Measurements from ENCODE around the gene PADI4.
A peak's percentile ranks its signal among the peaks of the same experiment; 100 is the strongest.
"Not testable (repeated sequence)": the region's sequence is repeated elsewhere in the genome, so short reads cannot be mapped to it uniquely, and the experiment has no call there.

PADI4 gene

GRCh38 chr1:17397910-17398695 lies 90.1 kb downstream of the PADI4 start:
- DNase-seq (ENCODE audit: low read depth) = no peak

- no peak for DNase-seq (ENCODE audit: low read depth)
Observed at GRCh38 chr1:17400725-17401341, 92.8 kb downstream of the PADI4 start.

GRCh38 chr1:17401841-17402240 lies 93.8 kb downstream of the PADI4 start:
- DNase-seq (ENCODE audit: low read depth) = no peak

- no peak for DNase-seq (ENCODE audit: low read depth)
Observed at GRCh38 chr1:17403081-17403480, 95.1 kb downstream of the PADI4 start.

GRCh38 chr1:17404034-17404684 lies 96.2 kb downstream of the PADI4 start:
- no peak for DNase-seq (ENCODE audit: low read depth)

- DNase-seq (ENCODE audit: low read depth) = no peak
Observed at GRCh38 chr1:17404820-17405219, 96.8 kb downstream of the PADI4 start.

- DNase-seq (ENCODE audit: low read depth) = peak; percentile 9
Observed at GRCh38 chr1:17405898-17406759, 98.1 kb downstream of the PADI4 start.

- not testable (repeated sequence) for DNase-seq (ENCODE audit: low read depth)
Observed at GRCh38 chr1:17406760-17407475, 98.9 kb downstream of the PADI4 start.

GRCh38 chr1:17407786-17408514 lies 100.0 kb downstream of the PADI4 start:
- not testable (repeated sequence) for DNase-seq (ENCODE audit: low read depth)

- DNase-seq (ENCODE audit: low read depth) = no peak
Observed at GRCh38 chr1:17409391-17409811, 101.4 kb downstream of the PADI4 start.

GRCh38 chr1:17412093-17412870 lies 104.3 kb downstream of the PADI4 start:
- no peak for DNase-seq (ENCODE audit: low read depth)

Data from HS-5 (cell line).